Smooth muscle cell (in vitro differentiated cells): ENCODE measurements around the gene GMPR. TPM values are rescaled to one million over a fixed set of nuclear protein-coding genes. Genes with fewer than 3 reads are reported as not detected.

Experiments used
- DNase-seq: peaks from one replicate; lab custom pipeline; 2025; ENCODE audit not compliant: unreplicated experiment; lab: John Stamatoyannopoulos, UW
- H2AFZ ChIP-seq: fragments of 200-600 bp; sonication (generic); 2 replicates; pipeline ENCODE4 v1.6.0; 2016; ENCODE audit warnings: antibody characterized with exemption, low read depth, mild to moderate bottlenecking
- H3F3A ChIP-seq: fragments of 200-600 bp; sonication (generic); 2 replicates; pipeline ENCODE4 v1.6.0; 2017; ENCODE audit warnings: antibody characterized with exemption, low read depth
- H3K27ac ChIP-seq: fragments of 200-600 bp; sonication (generic); 2 replicates; pipeline ENCODE4 v1.5.1; 2016; ENCODE audit warnings: low read depth, mild to moderate bottlenecking
- H3K27me3 ChIP-seq: fragments of 200-600 bp; sonication (generic); 2 replicates; pipeline ENCODE4 v1.6.1; 2016; ENCODE audit warnings: low read depth, mild to moderate bottlenecking
- H3K36me3 ChIP-seq: fragments of 200-600 bp; sonication (generic); 2 replicates; pipeline ENCODE4 v1.5.1; 2016; ENCODE audit warnings: low read depth
- H3K4me1 ChIP-seq: fragments of 200-600 bp; sonication (generic); 2 replicates; pipeline ENCODE4 v1.5.1; 2016; ENCODE audit warnings: low read depth
- H3K4me2 ChIP-seq: fragments of 200-600 bp; sonication (generic); 2 replicates; pipeline ENCODE4 v1.6.0; 2016; ENCODE audit warnings: mild to moderate bottlenecking
- H3K4me3 ChIP-seq: fragments of 200-600 bp; sonication (generic); 2 replicates; pipeline ENCODE4 v1.5.1; 2016; ENCODE audit warnings: mild to moderate bottlenecking
- H3K79me2 ChIP-seq: fragments of 200-600 bp; sonication (generic); 2 replicates; pipeline ENCODE4 v1.6.0; 2016; ENCODE audit warnings: low read depth, mild to moderate bottlenecking
- H3K9ac ChIP-seq: fragments of 200-600 bp; sonication (generic); 2 replicates; pipeline ENCODE4 v1.6.0; 2016; ENCODE audit warnings: low read depth
- H3K9me3 ChIP-seq: fragments of 200-600 bp; sonication (generic); replicated peaks from 2 replicates; pipeline ENCODE4 v1.5.1; 2016; ENCODE audit warnings: low read depth
- H4K20me1 ChIP-seq: fragments of 200-600 bp; sonication (generic); 2 replicates; pipeline ENCODE4 v1.6.0; 2016; ENCODE audit warnings: low read depth
- CTCF ChIP-seq: fragments of 200-600 bp; sonication (generic); IDR thresholded peaks from 2 replicates; pipeline ENCODE4 v1.5.1; 2017; ENCODE audit warnings: borderline replicate concordance, mild to moderate bottlenecking, antibody characterized with exemption; ENCODE audit not compliant: insufficient read depth, poor library complexity, severe bottlenecking
- WGBS: methylation state at CpG from one replicate; pipeline ENCODE4 v1.1.7; 2016; ENCODE audit warnings: low lambda C conversion rate; 5-methylcytosine and 5-hydroxymethylcytosine counted together
- polyA plus RNA-seq: library from polyadenylated mRNA; unstranded; fragments of >200 nt; fragmentation: Nextera tagmentation; extraction: Ambion mirVana; gene quantifications from 2 replicates; pipeline ENCODE4 v1.2.1, GENCODE V29; 2016
- total RNA-seq: library from RNA; depleted of rRNA; stranded (reverse); fragments of >200 nt; gene quantifications from 2 replicates; pipeline ENCODE4 v1.2.3, GENCODE V29; 2014

Gene GMPR
- total and polyA plus RNA-seq, 2 experiments from 2014 or later = 0.74 to 1.3 TPM

- WGBS = 38% methylated on average over 4 of the region's 4 CpGs
These were observed 36.1 kb downstream of the GMPR start for GRCh38 chr6:16274483-16274882.

GRCh38 chr6:16274885-16275589 lies 36.6 kb downstream of the GMPR start:
- DNase-seq = no peak
- Histone ChIP-seq H3K4me2 (no peak overlapping the region), H2AFZ (no peak overlapping the region), H3K9me3 (no peaks in the 10 kb centered on the region), H3K36me3 (no peaks in the 10 kb centered on the region), H3K27ac (no peak overlapping the region), H3K4me3 (no peak overlapping the region), H3K4me1 (peaks cover 12% of the 10 kb centered on the region), H4K20me1 (no peaks in the 10 kb centered on the region), H3F3A (no peaks in the 10 kb centered on the region), H3K9ac (no peak overlapping the region), H3K79me2 (no peaks in the 10 kb centered on the region), H3K27me3 (no peaks in the 10 kb centered on the region)
- 89% methylated on average over 10 of the region's 10 CpGs for WGBS
- TF ChIP-seq CTCF = no peak

More at GRCh38 chr6:16274483-16274882, 36.1 kb downstream of the GMPR start:
- TF ChIP-seq CTCF = no peak
- H3K9me3 ChIP-seq = no peaks in the 10 kb centered on the region
- H3F3A ChIP-seq = no peaks in the 10 kb centered on the region
- no peak overlapping the region for H3K4me3 ChIP-seq
- H3K27ac ChIP-seq = no peak overlapping the region
- H3K36me3 ChIP-seq = no peaks in the 10 kb centered on the region
- no peak overlapping the region for H3K4me2 ChIP-seq
- no peaks in the 10 kb centered on the region for H4K20me1 ChIP-seq
- H3K4me1 ChIP-seq = peaks cover 12% of the 10 kb centered on the region
- H3K27me3 ChIP-seq = no peaks in the 10 kb centered on the region
- no peak overlapping the region for H3K9ac ChIP-seq
- no peak overlapping the region for H2AFZ ChIP-seq
- DNase-seq = no peak
- H3K79me2 ChIP-seq = no peaks in the 10 kb centered on the region

- H2AFZ ChIP-seq = no peak overlapping the region
- 24% methylated on average over 18 of the region's 18 CpGs for WGBS
- TF ChIP-seq CTCF = peak; percentile 48
These were observed 39.0 kb downstream of the GMPR start for GRCh38 chr6:16277101-16277981.

More at GRCh38 chr6:16277101-16277981, 39.0 kb downstream of the GMPR start:
- no peak overlapping the region for H3K9ac ChIP-seq
- peak; percentile 3 for DNase-seq
- H3K27me3 ChIP-seq = no peaks in the 10 kb centered on the region
- H3F3A ChIP-seq = no peaks in the 10 kb centered on the region
- H3K4me1 ChIP-seq = peaks cover 12% of the 10 kb centered on the region
- peak overlapping the region; percentile 34 for H3K27ac ChIP-seq
- H3K9me3 ChIP-seq = no peaks in the 10 kb centered on the region
- peak overlapping the region; percentile 79 for H3K4me2 ChIP-seq
- H3K79me2 ChIP-seq = no peaks in the 10 kb centered on the region
- H3K4me3 ChIP-seq = no peak overlapping the region
- H3K36me3 ChIP-seq = no peaks in the 10 kb centered on the region
- no peaks in the 10 kb centered on the region for H4K20me1 ChIP-seq
